Measurements from ENCODE around the gene C9orf78. TPM values are rescaled to one million over a fixed set of nuclear protein-coding genes. Genes with fewer than 3 reads are reported as not detected.

C9orf78 gene
- total RNA-seq, 1 experiment from 2014 or later = 37.5 TPM

DNA sequence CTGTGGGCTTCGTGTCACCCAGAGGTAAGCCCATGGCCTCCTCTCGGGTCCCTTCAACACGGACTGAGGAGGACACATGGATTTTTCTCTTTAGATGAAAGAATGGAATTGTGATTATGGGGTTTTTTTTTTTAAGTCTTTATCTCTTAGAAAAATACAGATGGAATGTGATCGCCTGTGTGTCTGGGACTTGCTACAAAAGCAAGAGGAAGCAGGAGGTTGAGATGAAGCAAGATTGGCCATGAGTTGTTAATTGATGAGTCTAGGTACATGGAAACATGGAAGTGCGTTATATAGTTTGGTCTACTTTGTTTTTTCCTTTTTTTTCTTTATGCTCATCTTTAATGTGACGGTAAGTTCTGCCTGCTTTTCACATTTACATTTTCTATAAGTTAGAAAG is 14.8 kb upstream of the C9orf78 start:
- H3K4me3 Mint-ChIP-seq = no peak overlapping the region
- TF ChIP-seq, protein P1, sequence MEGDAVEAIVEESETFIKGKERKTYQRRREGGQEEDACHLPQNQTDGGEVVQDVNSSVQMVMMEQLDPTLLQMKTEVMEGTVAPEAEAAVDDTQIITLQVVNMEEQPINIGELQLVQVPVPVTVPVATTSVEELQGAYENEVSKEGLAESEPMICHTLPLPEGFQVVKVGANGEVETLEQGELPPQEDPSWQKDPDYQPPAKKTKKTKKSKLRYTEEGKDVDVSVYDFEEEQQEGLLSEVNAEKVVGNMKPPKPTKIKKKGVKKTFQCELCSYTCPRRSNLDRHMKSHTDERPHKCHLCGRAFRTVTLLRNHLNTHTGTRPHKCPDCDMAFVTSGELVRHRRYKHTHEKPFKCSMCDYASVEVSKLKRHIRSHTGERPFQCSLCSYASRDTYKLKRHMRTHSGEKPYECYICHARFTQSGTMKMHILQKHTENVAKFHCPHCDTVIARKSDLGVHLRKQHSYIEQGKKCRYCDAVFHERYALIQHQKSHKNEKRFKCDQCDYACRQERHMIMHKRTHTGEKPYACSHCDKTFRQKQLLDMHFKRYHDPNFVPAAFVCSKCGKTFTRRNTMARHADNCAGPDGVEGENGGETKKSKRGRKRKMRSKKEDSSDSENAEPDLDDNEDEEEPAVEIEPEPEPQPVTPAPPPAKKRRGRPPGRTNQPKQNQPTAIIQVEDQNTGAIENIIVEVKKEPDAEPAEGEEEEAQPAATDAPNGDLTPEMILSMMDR (conservative IDR thresholded peaks at IDR 0.05) = no peak
- H3K9me3 ChIP-seq (ENCODE audit: control insufficient read depth, low read depth, low read length) = no peaks in the 10 kb centered on the region
- no peaks in the 10 kb centered on the region for H3K4me1 ChIP-seq (ENCODE audit: insufficient read depth, low read length)
- no peak overlapping the region for H3K4ac ChIP-seq (ENCODE audit: low read depth, low read length)
- DNase-seq = no peak
- H3K14ac ChIP-seq (ENCODE audit: insufficient read depth, low read length) = no peak overlapping the region
- H3K79me2 ChIP-seq (ENCODE audit: insufficient read depth, low read length) = no peaks in the 10 kb centered on the region
- H3K18ac ChIP-seq (ENCODE audit: insufficient read length, low read depth, low read length) = no peak overlapping the region
- H3K27me3 ChIP-seq (ENCODE audit: insufficient read depth, low read length) = no peaks in the 10 kb centered on the region
- H2BK20ac ChIP-seq (ENCODE audit: low read depth, low read length, poor library complexity, severe bottlenecking) = no peak overlapping the region
- no peaks in the 10 kb centered on the region for H3K23me2 ChIP-seq (ENCODE audit: insufficient read length, low read depth, low read length, poor library complexity, severe bottlenecking)
- no peak overlapping the region for H3K9ac ChIP-seq (ENCODE audit: extremely low read depth, insufficient read length, low read length)
- H3K9me3 Mint-ChIP-seq = no peaks in the 10 kb centered on the region
- no peak overlapping the region for H3K4me2 ChIP-seq (ENCODE audit: insufficient read depth, insufficient read length, low read length)
- no peak overlapping the region for H4K91ac ChIP-seq (ENCODE audit: insufficient read length, low read depth, low read length)
- H3K27ac Mint-ChIP-seq = no peak overlapping the region
- H2BK12ac ChIP-seq (ENCODE audit: insufficient read length, low read depth, low read length) = no peak overlapping the region
- no peak overlapping the region for H4K5ac ChIP-seq (ENCODE audit: insufficient read length, low read depth, low read length)
- H3K56ac ChIP-seq (ENCODE audit: insufficient read length, low read depth, low read length) = no peak overlapping the region
- no peak overlapping the region for H2AK5ac ChIP-seq (ENCODE audit: insufficient read length, low read length)
- no peaks in the 10 kb centered on the region for H4K20me1 ChIP-seq (ENCODE audit: control insufficient read depth, insufficient read depth, insufficient read length)
- no peak overlapping the region for H2BK5ac ChIP-seq (ENCODE audit: insufficient read length, low read length)
- H3K27me3 Mint-ChIP-seq (ENCODE audit: low read depth) = no peaks in the 10 kb centered on the region
- H3K27ac ChIP-seq (ENCODE audit: insufficient read length, low read depth, low read length) = no peak overlapping the region
- no peaks in the 10 kb centered on the region for H3K4me1 Mint-ChIP-seq
- H3K36me3 Mint-ChIP-seq (ENCODE audit: insufficient read depth in 1 of 3, low read depth in 3 of 3) = peaks cover 0 to 37% (median 20%) of the 10 kb centered on the region in 3 experiments; a peak in 6 of 7 replicates
- no peak overlapping the region for H2BK120ac ChIP-seq (ENCODE audit: low read depth, low read length, poor library complexity, severe bottlenecking)
- no peaks in the 10 kb centered on the region for H3K79me1 ChIP-seq (ENCODE audit: insufficient read depth, low read depth, low read length, poor library complexity, severe bottlenecking)
- WGBS (ENCODE audit: extremely low coverage, insufficient read length, low lambda C conversion rate) = no CpG with 5 or more reads among the region's 6 CpGs
- no peak overlapping the region for H4K8ac ChIP-seq (replicated peaks; ENCODE audit: insufficient read length, low read depth, low read length)
- no peak overlapping the region for H2AFZ ChIP-seq (ENCODE audit: low read length)
- no peak overlapping the region for H3K23ac ChIP-seq (ENCODE audit: insufficient read length, low read depth, low read length)
- no peak overlapping the region for H2BK15ac ChIP-seq (ENCODE audit: low read depth, low read length)
- no peak overlapping the region for H3T11ph ChIP-seq (ENCODE audit: low read length)
